ENCODE measurements around the gene P2RX6. TPM values are rescaled to one million over a fixed set of nuclear protein-coding genes. Genes with fewer than 3 reads are reported as not detected.
"Not testable (repeated sequence)": the region's sequence is repeated elsewhere in the genome, so short reads cannot be mapped to it uniquely, and the experiment has no call there.

Gene P2RX6
- total RNA-seq, 1 donor from 2014 or later = 0.07 TPM

- no peak for DNase-seq (ENCODE audit: low spot score)
- peaks cover 26% of the 10 kb centered on the region for H3K36me3 Mint-ChIP-seq (ENCODE audit: low read depth)
- peaks cover 15% of the 10 kb centered on the region for H3K4me1 Mint-ChIP-seq (ENCODE audit: low read depth)
- H3K4me3 Mint-ChIP-seq (ENCODE audit: low read depth) = peak overlapping the region; percentile 95
- H3K27me3 Mint-ChIP-seq (ENCODE audit: low read depth) = no peaks in the 10 kb centered on the region
- no peaks in the 10 kb centered on the region for H3K9me3 Mint-ChIP-seq
- H3K27ac Mint-ChIP-seq = peak overlapping the region; percentile 98
- intact Hi-C loops (cut with micrococcal nuclease) = loop anchor here (2.0 to 5.0 kb wide), 3 partner anchors 84 to 884 kb away; partner anchors contain the start of genes CRKL, PI4KA, RANBP1 and SNAP29
Measured at GRCh38 chr22:21000987-21001600, 13.9 kb upstream of the P2RX6 start.

- intact Hi-C loops (cut with micrococcal nuclease) = loop anchor here (1.0 to 5.0 kb wide), 4 partner anchors 13 to 884 kb away; partner anchors contain the start of genes CRKL, PI4KA, RANBP1 and SNAP29
- H3K27ac Mint-ChIP-seq = peak within 1 kb of the TSS; percentile 98
- H3K9me3 Mint-ChIP-seq = no peaks in the 10 kb centered on the region
- no peaks in the 10 kb centered on the region for H3K27me3 Mint-ChIP-seq (ENCODE audit: low read depth)
- peaks cover 15% of the 10 kb centered on the region for H3K4me1 Mint-ChIP-seq (ENCODE audit: low read depth)
- peak; percentile 95 for DNase-seq (ENCODE audit: low spot score)
- H3K4me3 Mint-ChIP-seq (ENCODE audit: low read depth) = peak within 1 kb of the TSS; percentile 95
- peaks cover 26% of the 10 kb centered on the region for H3K36me3 Mint-ChIP-seq (ENCODE audit: low read depth)
Measured at GRCh38 chr22:21001601-21002325, 13.2 kb upstream of the P2RX6 start, which contains the start of gene THAP7. Gene THAP7 (minus strand): TSS chr22:21002118. CDS start chr22:21001911, 207 bp downstream.

GRCh38 chr22:21003782-21004181 is 11.2 kb upstream of the P2RX6 start:
- H3K27me3 Mint-ChIP-seq (ENCODE audit: low read depth) = no peaks in the 10 kb centered on the region
- no peak overlapping the region for H3K27ac Mint-ChIP-seq
- no peaks in the 10 kb centered on the region for H3K9me3 Mint-ChIP-seq
- intact Hi-C loops (cut with micrococcal nuclease) = loop anchor here (5.0 kb wide), 2 partner anchors 86 to 886 kb away; partner anchors contain the start of genes CRKL, RANBP1 and TRMT2A
- peaks cover 17% of the 10 kb centered on the region for H3K36me3 Mint-ChIP-seq (ENCODE audit: low read depth)
- peak overlapping the region; percentile 95 for H3K4me3 Mint-ChIP-seq (ENCODE audit: low read depth)
- peaks cover 15% of the 10 kb centered on the region for H3K4me1 Mint-ChIP-seq (ENCODE audit: low read depth)
- DNase-seq (ENCODE audit: low spot score) = no peak

GRCh38 chr22:21009208-21009607 is 5.8 kb upstream of the P2RX6 start:
- intact Hi-C loops (cut with micrococcal nuclease); H3K27me3 Mint-ChIP-seq (ENCODE audit: low read depth); H3K4me3 Mint-ChIP-seq (ENCODE audit: low read depth); H3K36me3 Mint-ChIP-seq (ENCODE audit: low read depth); H3K9me3 Mint-ChIP-seq; H3K27ac Mint-ChIP-seq; DNase-seq (ENCODE audit: low spot score); H3K4me1 Mint-ChIP-seq (ENCODE audit: low read depth): not testable (repeated sequence)

- Mint-ChIP-seq H3K36me3 (ENCODE audit: low read depth) (no peaks in the 10 kb centered on the region), H3K4me1 (ENCODE audit: low read depth) (peaks cover 8% of the 10 kb centered on the region), H3K27ac (no peak overlapping the region), H3K9me3 (no peaks in the 10 kb centered on the region), H3K27me3 (ENCODE audit: low read depth) (peaks cover 3% of the 10 kb centered on the region), H3K4me3 (ENCODE audit: low read depth) (no peak overlapping the region)
- intact Hi-C loops (cut with micrococcal nuclease) = no loop called here
- DNase-seq (ENCODE audit: low spot score) = no peak
Measured at GRCh38 chr22:21009638-21010425, 5.1 kb upstream of the P2RX6 start.

GRCh38 chr22:21010426-21011113 is 4.4 kb upstream of the P2RX6 start:
- no peak overlapping the region for H3K27ac Mint-ChIP-seq
- intact Hi-C loops (cut with micrococcal nuclease) = no loop called here

GRCh38 chr22:21012446-21013407 is 2.2 kb upstream of the P2RX6 start:
- intact Hi-C loops (cut with micrococcal nuclease) = no loop called here
- no peaks in the 10 kb centered on the region for H3K9me3 Mint-ChIP-seq
- peak overlapping the region; percentile 24 for H3K4me3 Mint-ChIP-seq (ENCODE audit: low read depth)
- no peaks in the 10 kb centered on the region for H3K36me3 Mint-ChIP-seq (ENCODE audit: low read depth)
- DNase-seq (ENCODE audit: low spot score) = no peak
- H3K4me1 Mint-ChIP-seq (ENCODE audit: low read depth) = peaks cover 10% of the 10 kb centered on the region
- H3K27ac Mint-ChIP-seq = no peak overlapping the region
- H3K27me3 Mint-ChIP-seq (ENCODE audit: low read depth) = peaks cover 3% of the 10 kb centered on the region

More at GRCh38 chr22:21010426-21011113, 4.4 kb upstream of the P2RX6 start:
- Mint-ChIP-seq H3K9me3 (no peaks in the 10 kb centered on the region), H3K36me3 (ENCODE audit: low read depth) (no peaks in the 10 kb centered on the region), H3K27me3 (ENCODE audit: low read depth) (peaks cover 3% of the 10 kb centered on the region), H3K4me3 (ENCODE audit: low read depth) (no peak overlapping the region), H3K4me1 (ENCODE audit: low read depth) (peaks cover 10% of the 10 kb centered on the region)
- no peak for DNase-seq (ENCODE audit: low spot score)

- no peaks in the 10 kb centered on the region for H3K36me3 Mint-ChIP-seq (ENCODE audit: low read depth)
- peaks cover 3% of the 10 kb centered on the region for H3K27me3 Mint-ChIP-seq (ENCODE audit: low read depth)
- H3K4me1 Mint-ChIP-seq (ENCODE audit: low read depth) = peaks cover 10% of the 10 kb centered on the region
- intact Hi-C loops (cut with micrococcal nuclease) = loop anchor here (1.0 kb wide), 2 partner anchors 11 to 155 kb away; partner anchors contain the start of genes PI4KA and THAP7
- peak overlapping the region; percentile 82 for H3K4me3 Mint-ChIP-seq (ENCODE audit: low read depth)
- no peak for DNase-seq (ENCODE audit: low spot score)
- H3K9me3 Mint-ChIP-seq = no peaks in the 10 kb centered on the region
- H3K27ac Mint-ChIP-seq = peak overlapping the region; percentile 53
Measured at GRCh38 chr22:21013657-21014201, 1.2 kb upstream of the P2RX6 start.

GRCh38 chr22:21014202-21014725 is 701 bp upstream of the P2RX6 start:
- Mint-ChIP-seq H3K4me3 (ENCODE audit: low read depth) (peak overlapping the region; percentile 82), H3K36me3 (ENCODE audit: low read depth) (no peaks in the 10 kb centered on the region), H3K9me3 (no peaks in the 10 kb centered on the region), H3K27ac (peak overlapping the region; percentile 53), H3K4me1 (ENCODE audit: low read depth) (peaks cover 10% of the 10 kb centered on the region), H3K27me3 (ENCODE audit: low read depth) (peaks cover 3% of the 10 kb centered on the region)
- peak; percentile 83 for DNase-seq (ENCODE audit: low spot score)
- intact Hi-C loops (cut with micrococcal nuclease) = loop anchor here (1.0 kb wide), 2 partner anchors 12 to 156 kb away; partner anchors contain the start of genes PI4KA and THAP7

- Mint-ChIP-seq H3K36me3 (ENCODE audit: low read depth) (no peaks in the 10 kb centered on the region), H3K27me3 (ENCODE audit: low read depth) (peaks cover 3% of the 10 kb centered on the region), H3K9me3 (no peaks in the 10 kb centered on the region), H3K4me1 (ENCODE audit: low read depth) (peaks cover 10% of the 10 kb centered on the region), H3K27ac (no peak overlapping the region), H3K4me3 (ENCODE audit: low read depth) (no peak overlapping the region)
- intact Hi-C loops (cut with micrococcal nuclease) = no loop called here
- no peak for DNase-seq (ENCODE audit: low spot score)
Measured at GRCh38 chr22:21015466-21016006, 571 bp downstream of the P2RX6 start.
